GM12874 (cell line): Measurements from ENCODE around the gene AGPAT4.

Source experiments
- CTCF ChIP-seq: IDR thresholded peaks from 2 replicates; pipeline ENCODE4 v1.5.1; 2011; ENCODE audit warnings: low read depth, mild to moderate bottlenecking, control low read depth, low read length, moderate library complexity; ENCODE audit not compliant: insufficient read depth

Gene AGPAT4

DNA sequence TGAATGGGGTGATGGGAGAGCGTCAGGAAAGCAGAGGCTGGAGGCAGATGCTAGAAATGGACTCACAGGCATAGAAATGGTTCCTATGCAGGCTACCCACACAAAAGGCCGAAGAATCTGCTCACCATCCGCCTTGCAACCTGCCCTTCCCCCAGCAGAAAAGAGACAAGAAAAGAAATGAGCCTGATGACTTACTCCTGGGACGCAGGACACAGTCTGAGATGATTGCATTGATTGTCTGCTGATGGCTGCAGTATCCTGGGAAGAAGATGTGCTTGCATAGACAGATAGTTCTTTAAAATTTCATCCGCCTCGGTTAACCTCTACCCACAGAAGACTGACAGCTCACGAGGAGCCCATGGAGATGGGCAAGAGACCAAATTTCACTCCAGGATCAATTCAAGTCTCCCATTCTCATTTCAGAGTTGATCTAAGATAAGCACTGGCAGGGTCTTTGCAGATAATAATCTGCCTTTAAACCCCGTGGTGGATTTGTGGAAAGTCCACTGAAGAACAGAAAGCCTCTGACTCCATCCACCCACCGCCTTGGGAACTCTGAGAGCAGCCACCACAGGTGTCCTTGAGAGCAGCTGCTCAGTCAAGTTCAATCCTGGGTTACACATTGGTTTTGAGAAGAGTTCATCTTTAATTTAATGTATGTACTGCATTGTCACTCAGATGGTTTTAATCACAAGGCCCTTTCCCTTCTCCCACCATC, 7.2 kb downstream of the AGPAT4 start:
- no peak for TF ChIP-seq CTCF

- TF ChIP-seq CTCF = no peak
These were observed 7.9 kb downstream of the AGPAT4 start for GRCh38 chr6:161265975-161266374.

DNA sequence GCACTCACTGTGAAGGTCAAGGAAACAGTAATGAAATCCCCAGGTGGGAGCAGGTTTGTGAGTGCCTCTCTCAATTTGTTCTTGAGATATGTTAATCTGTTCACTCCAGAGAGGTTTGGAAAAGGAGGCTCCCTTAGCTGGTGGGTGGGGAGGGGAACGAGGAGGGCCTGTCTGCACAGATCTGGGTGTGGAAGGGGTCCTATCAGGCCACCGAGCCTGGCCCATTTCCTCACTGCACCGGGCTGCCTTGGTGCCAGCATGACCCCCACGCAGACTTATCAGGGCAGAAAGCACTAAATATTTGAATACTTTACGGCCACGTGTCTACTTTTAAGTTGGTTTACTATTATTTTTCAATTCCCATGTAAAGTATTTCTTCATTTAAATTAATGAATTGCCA, 8.3 kb downstream of the AGPAT4 start:
- no peak for TF ChIP-seq CTCF

- TF ChIP-seq CTCF = no peak
These were observed 9.7 kb downstream of the AGPAT4 start for GRCh38 chr6:161264181-161264580.

DNA sequence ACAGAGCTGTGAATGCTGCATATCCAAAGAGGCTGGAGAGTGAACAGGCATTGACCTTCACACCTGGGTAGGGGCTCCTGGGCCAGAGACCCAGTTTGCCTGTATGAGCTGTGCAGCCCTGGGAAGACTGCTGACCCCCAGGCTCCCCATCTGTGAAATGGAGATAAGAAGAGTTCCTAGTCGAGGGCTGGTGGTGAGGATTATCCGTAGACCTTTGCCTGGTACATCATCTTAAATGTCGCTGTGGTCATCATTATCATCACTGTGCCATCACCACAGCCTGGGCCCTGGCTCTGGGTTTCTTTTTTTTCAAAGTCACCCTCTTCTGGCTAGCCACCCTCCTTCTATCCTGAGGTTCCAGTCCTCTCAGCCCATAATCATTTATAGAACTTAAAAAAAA, 12.0 kb downstream of the AGPAT4 start:
- TF ChIP-seq CTCF = no peak

DNA sequence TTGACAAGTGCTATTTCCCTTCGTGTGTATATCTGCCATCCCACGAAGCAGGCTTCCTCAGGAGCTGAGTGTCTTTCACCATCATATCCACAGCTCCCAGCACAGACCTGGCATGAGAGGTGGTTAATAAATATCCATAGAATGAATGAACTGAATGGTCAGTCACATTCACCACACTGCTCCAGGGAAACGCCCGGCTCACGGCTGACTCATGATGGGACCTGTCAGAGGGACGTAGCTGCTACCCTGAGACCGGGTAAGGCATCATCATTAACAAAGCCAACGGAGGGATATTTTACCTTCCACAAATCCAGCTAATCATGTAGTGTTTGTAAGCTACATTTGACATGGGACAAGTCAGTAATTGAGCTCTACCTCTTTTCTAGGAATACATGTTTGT, 12.5 kb downstream of the AGPAT4 start:
- no peak for TF ChIP-seq CTCF

GRCh38 chr6:161259302-161259701, 14.6 kb downstream of the AGPAT4 start:
- no peak for TF ChIP-seq CTCF
